Thyroid gland (tissue), 4 donors: Measurements from ENCODE around the gene MIA2. TPM values are rescaled to one million over a fixed set of nuclear protein-coding genes. Genes with fewer than 3 reads are reported as not detected.

Experiments used
- DNase-seq, 2 donors: peaks; one replicate each; pipeline ENCODE4 v3.0.0-alpha.2; 2019
- H3K27ac ChIP-seq, 3 donors: fragments of 200-600 bp; sonication (generic); 1 replicate in 2 of 3; 2 replicates in 1 of 3; pipeline ENCODE4 v1.5.1; 2016 to 2019; ENCODE audit warnings: mild to moderate bottlenecking in 1 of 3, moderate library complexity in 1 of 3
- H3K27me3 ChIP-seq: fragments of 200-600 bp; sonication (generic); one replicate; pipeline ENCODE4 v1.5.1; 2019
- H3K36me3 ChIP-seq, 2 donors: fragments of 200-600 bp; sonication (generic); one replicate each; pipeline ENCODE4 v1.5.1; 2016 to 2019
- H3K4me1 ChIP-seq, 2 donors: fragments of 200-600 bp; sonication (generic); one replicate each; pipeline ENCODE4 v1.5.1; 2017 to 2019
- H3K4me3 ChIP-seq, 3 donors: fragments of 200-600 bp; sonication (generic); replicated peaks in 1 of 3; 1 replicate in 2 of 3; 2 replicates in 1 of 3; pipeline ENCODE4 v1.5.1; 2016; ENCODE audit warnings: mild to moderate bottlenecking in 1 of 3
- H3K9me3 ChIP-seq: fragments of 200-600 bp; sonication (generic); one replicate; pipeline ENCODE4 v1.5.1; 2017
- POLR2A ChIP-seq, 2 donors: fragments of 450-650 bp; IDR thresholded peaks; one replicate each; pipeline ENCODE4 v1.6.1; 2017; ENCODE audit warnings: antibody characterized with exemption in 2 of 2, mild to moderate bottlenecking in 2 of 2, moderate library complexity in 1 of 2
- WGBS, 2 donors: methylation state at CpG; one replicate each; pipeline ENCODE4 v1.1.5; 2017; 5-methylcytosine and 5-hydroxymethylcytosine counted together
- intact Hi-C: fragments of 100-400 bp; cut with DNase I; formaldehyde crosslinking; loops from one replicate; pipeline ENCODE4 v1.15.1; 2023
- total RNA-seq, 4 donors: library from RNA; depleted of rRNA; stranded (reverse); fragments of >200 nt; gene quantifications; one replicate each; pipeline ENCODE4 v1.2.3, GENCODE V29; 2016
- TF ChIP-seq, protein P1 (sequence below), 6 experiments: fragments of 200-600 bp in 3 of 6; fragments of 450-650 bp in 3 of 6; sonication (generic) in 3 of 6; IDR thresholded peaks; one replicate each; pipeline ENCODE4 v1.5.1; 2016 to 2019; ENCODE audit warnings: antibody characterized with exemption in 6 of 6, mild to moderate bottlenecking in 2 of 6, inconsistent platforms in 1 of 6, moderate library complexity in 1 of 6

The MIA2 gene
- total RNA-seq, 4 donors from 2014 or later, result 41.6 to 49.1 (median 45.6) TPM

GRCh38 chr14:39384177-39384576 is 150.5 kb downstream of the MIA2 start:
- Histone ChIP-seq H3K27ac (no peak overlapping the region), H3K4me3 (no peak overlapping the region), H3K9me3 (no peaks in the 10 kb centered on the region), H3K4me1 (no peaks in the 10 kb centered on the region), H3K27me3 (no peaks in the 10 kb centered on the region), H3K36me3 (no peaks in the 10 kb centered on the region)
- WGBS, 2 donors, result 90 to 92% methylated on average over 4 of the region's 4 CpGs
- no peak for TF ChIP-seq POLR2A (IDR thresholded peaks at IDR 0.05)
- DNase-seq, result no peak
- intact Hi-C loops, result no loop called here

DNA sequence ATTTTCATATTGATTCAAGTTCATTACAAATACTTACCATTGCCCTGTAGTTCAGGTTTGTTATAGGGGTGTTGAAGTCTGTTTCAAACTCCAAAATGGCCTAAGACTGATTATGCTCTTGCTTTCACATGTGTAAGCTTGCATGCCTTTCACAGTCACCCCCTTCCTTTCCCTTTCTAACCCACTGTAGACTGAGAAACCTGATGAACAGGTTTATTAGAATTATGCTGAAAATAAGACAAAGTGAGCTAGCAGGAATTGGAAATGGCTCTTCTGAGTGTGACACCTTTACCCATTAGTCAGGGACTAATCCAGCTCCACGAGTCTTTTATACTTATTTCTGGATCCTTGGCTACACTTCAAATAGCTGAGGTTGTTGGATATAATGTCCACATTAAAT is 159.6 kb downstream of the MIA2 start:
- no peaks in the 10 kb centered on the region for H3K27me3 ChIP-seq
- H3K9me3 ChIP-seq, result no peaks in the 10 kb centered on the region
- peaks cover 0 to 7% of the 10 kb centered on the region in 2 donors for H3K36me3 ChIP-seq
- H3K27ac ChIP-seq, result no peak overlapping the region
- no peak for DNase-seq
- 55 to 58% methylated on average over 1 of the region's 1 CpG for WGBS, 2 donors
- intact Hi-C loops, result no loop called here
- H3K4me3 ChIP-seq, result no peak overlapping the region
- H3K4me1 ChIP-seq, result no peaks in the 10 kb centered on the region
- no peak for TF ChIP-seq POLR2A (IDR thresholded peaks at IDR 0.05)
- TF ChIP-seq, protein P1, sequence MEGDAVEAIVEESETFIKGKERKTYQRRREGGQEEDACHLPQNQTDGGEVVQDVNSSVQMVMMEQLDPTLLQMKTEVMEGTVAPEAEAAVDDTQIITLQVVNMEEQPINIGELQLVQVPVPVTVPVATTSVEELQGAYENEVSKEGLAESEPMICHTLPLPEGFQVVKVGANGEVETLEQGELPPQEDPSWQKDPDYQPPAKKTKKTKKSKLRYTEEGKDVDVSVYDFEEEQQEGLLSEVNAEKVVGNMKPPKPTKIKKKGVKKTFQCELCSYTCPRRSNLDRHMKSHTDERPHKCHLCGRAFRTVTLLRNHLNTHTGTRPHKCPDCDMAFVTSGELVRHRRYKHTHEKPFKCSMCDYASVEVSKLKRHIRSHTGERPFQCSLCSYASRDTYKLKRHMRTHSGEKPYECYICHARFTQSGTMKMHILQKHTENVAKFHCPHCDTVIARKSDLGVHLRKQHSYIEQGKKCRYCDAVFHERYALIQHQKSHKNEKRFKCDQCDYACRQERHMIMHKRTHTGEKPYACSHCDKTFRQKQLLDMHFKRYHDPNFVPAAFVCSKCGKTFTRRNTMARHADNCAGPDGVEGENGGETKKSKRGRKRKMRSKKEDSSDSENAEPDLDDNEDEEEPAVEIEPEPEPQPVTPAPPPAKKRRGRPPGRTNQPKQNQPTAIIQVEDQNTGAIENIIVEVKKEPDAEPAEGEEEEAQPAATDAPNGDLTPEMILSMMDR (IDR thresholded peaks at IDR 0.05), result no peak

- H3K36me3 ChIP-seq, result peaks cover 0 to 20% of the 10 kb centered on the region in 2 donors
- WGBS, 2 donors, result 70 to 91% methylated on average over 4 of the region's 4 CpGs
- no peaks in the 10 kb centered on the region for H3K9me3 ChIP-seq
- H3K27ac ChIP-seq, result no peak overlapping the region
- intact Hi-C loops, result no loop called here
- TF ChIP-seq, protein P1 (IDR thresholded peaks at IDR 0.05), result no peak
- no peak for TF ChIP-seq POLR2A (IDR thresholded peaks at IDR 0.05)
- H3K4me1 ChIP-seq, result no peaks in the 10 kb centered on the region
- no peak overlapping the region for H3K4me3 ChIP-seq
- DNase-seq, result no peak
- H3K27me3 ChIP-seq, result no peaks in the 10 kb centered on the region
These were observed 162.0 kb downstream of the MIA2 start for GRCh38 chr14:39395555-39396254.

DNA sequence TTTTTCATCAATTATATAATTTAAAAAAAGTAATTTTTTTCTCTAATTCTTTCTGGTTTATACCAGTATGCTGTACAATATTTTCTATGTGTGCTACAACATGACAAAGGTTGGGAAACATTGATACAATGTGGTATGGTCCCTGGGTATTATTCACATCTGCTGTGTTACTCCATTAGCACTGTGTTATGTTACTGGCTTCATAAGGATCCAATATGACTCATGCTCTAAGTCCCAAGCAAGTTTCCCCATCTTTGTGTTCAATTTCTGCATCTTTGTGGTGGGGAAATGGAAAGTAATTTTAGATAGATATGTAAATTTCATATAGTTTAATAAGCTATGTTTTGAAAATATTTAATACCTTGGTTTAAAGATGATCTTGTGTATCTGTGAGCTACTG is 162.7 kb downstream of the MIA2 start:
- peaks cover 2 to 20% of the 10 kb centered on the region in 2 donors for H3K36me3 ChIP-seq

GRCh38 chr14:39398382-39398781 is 164.7 kb downstream of the MIA2 start:
- H3K4me1 ChIP-seq, result no peaks in the 10 kb centered on the region
- intact Hi-C loops, result no loop called here
- H3K4me3 ChIP-seq, result no peak overlapping the region
- no peaks in the 10 kb centered on the region for H3K9me3 ChIP-seq
- peaks cover 2 to 20% of the 10 kb centered on the region in 2 donors for H3K36me3 ChIP-seq
- TF ChIP-seq, protein P1 (IDR thresholded peaks at IDR 0.05), result no peak
- no peak for TF ChIP-seq POLR2A (IDR thresholded peaks at IDR 0.05)
- no peak for DNase-seq
- no peaks in the 10 kb centered on the region for H3K27me3 ChIP-seq
- H3K27ac ChIP-seq, result no peak overlapping the region
- 84 to 86% methylated on average over 6 of the region's 6 CpGs for WGBS, 2 donors

More for the DNA sequence above, 162.7 kb downstream of the MIA2 start:
- H3K9me3 ChIP-seq, result no peaks in the 10 kb centered on the region
- intact Hi-C loops, result no loop called here
- no peak overlapping the region for H3K4me3 ChIP-seq
- H3K27me3 ChIP-seq, result no peaks in the 10 kb centered on the region
- H3K27ac ChIP-seq, result no peak overlapping the region
- no peak for TF ChIP-seq POLR2A (IDR thresholded peaks at IDR 0.05)
- TF ChIP-seq, protein P1 (IDR thresholded peaks at IDR 0.05), result no peak
- no peaks in the 10 kb centered on the region for H3K4me1 ChIP-seq
- no peak for DNase-seq
